GM23338 (cell line): ENCODE measurements around the gene HGFAC. TPM values are rescaled to one million over a fixed set of nuclear protein-coding genes. Genes with fewer than 3 reads are reported as not detected.

ENCODE experiments used
- ATAC-seq: fragments of 200-7000 bp; cut with Tn5 transposase; 3 replicates; pipeline ENCODE4 v1.9.1; 2020
- DNase-seq: peaks from one replicate; pipeline ENCODE4 v3.0.0-alpha.2; 2015; ENCODE audit warnings: low spot score
- H2AFZ ChIP-seq: fragments of 200-600 bp; sonication (generic); 2 replicates; pipeline ENCODE4 v1.8.0; 2016; ENCODE audit warnings: antibody characterized with exemption, mild to moderate bottlenecking, moderate library complexity
- H3F3A ChIP-seq: fragments of 200-600 bp; sonication (generic); replicated peaks from 2 replicates; pipeline ENCODE4 v1.8.0; 2017; ENCODE audit warnings: antibody characterized with exemption, mixed run types, low read depth
- H3K27ac ChIP-seq: fragments of 200-600 bp; sonication (generic); 2 replicates; pipeline ENCODE4 v1.6.1; 2016; ENCODE audit warnings: low read depth
- H3K27me3 ChIP-seq: fragments of 200-600 bp; sonication (generic); 2 replicates; pipeline ENCODE4 v1.8.0; 2016; ENCODE audit warnings: mild to moderate bottlenecking, mixed run types, moderate library complexity; ENCODE audit not compliant: insufficient read depth
- H3K36me3 ChIP-seq: fragments of 200-600 bp; sonication (generic); 2 replicates; pipeline ENCODE4 v1.8.0; 2016; ENCODE audit warnings: mild to moderate bottlenecking; ENCODE audit not compliant: insufficient read depth
- H3K4me1 ChIP-seq: fragments of 200-600 bp; sonication (generic); 2 replicates; pipeline ENCODE4 v1.8.0; 2016; ENCODE audit warnings: mild to moderate bottlenecking, moderate library complexity; ENCODE audit not compliant: insufficient read depth
- H3K4me2 ChIP-seq: fragments of 200-600 bp; sonication (generic); 2 replicates; pipeline ENCODE4 v1.7.1; 2017; ENCODE audit warnings: mixed run types
- H3K4me3 ChIP-seq: fragments of 200-600 bp; sonication (generic); 2 replicates; pipeline ENCODE4 v1.6.1; 2016; ENCODE audit warnings: mixed run types
- H3K79me2 ChIP-seq: fragments of 200-600 bp; sonication (generic); replicated peaks from 2 replicates; pipeline ENCODE4 v1.8.0; 2017; ENCODE audit warnings: mild to moderate bottlenecking; ENCODE audit not compliant: insufficient read depth
- H3K9me2 ChIP-seq: fragments of 200-600 bp; sonication (generic); 2 replicates; pipeline ENCODE4 v1.8.0; 2017; ENCODE audit not compliant: insufficient read depth
- H4K20me1 ChIP-seq: fragments of 200-600 bp; sonication (generic); replicated peaks from 2 replicates; pipeline ENCODE4 v1.8.0; 2017; ENCODE audit warnings: mild to moderate bottlenecking; ENCODE audit not compliant: insufficient read depth
- H3K27ac Mint-ChIP-seq: 2 replicates; pipeline ENCODE4 v1.8.0; 2020; ENCODE audit warnings: inconsistent platforms, mild to moderate bottlenecking, moderate library complexity, mixed read lengths
- H3K27me3 Mint-ChIP-seq: 3 replicates; pipeline ENCODE4 v1.8.0; 2022; ENCODE audit warnings: low read depth, mild to moderate bottlenecking, moderate library complexity, mixed read lengths, inconsistent platforms; ENCODE audit not compliant: insufficient read depth, poor library complexity
- H3K36me3 Mint-ChIP-seq: 3 replicates; pipeline ENCODE4 v1.8.0; 2021; ENCODE audit warnings: low read depth, mild to moderate bottlenecking, inconsistent platforms, moderate library complexity, mixed read lengths
- H3K4me1 Mint-ChIP-seq: 3 replicates; pipeline ENCODE4 v1.8.0; 2020; ENCODE audit warnings: mild to moderate bottlenecking, inconsistent platforms, mixed read lengths
- H3K4me3 Mint-ChIP-seq: 3 replicates; pipeline ENCODE4 v1.8.0; 2021; ENCODE audit warnings: moderate library complexity, mild to moderate bottlenecking, inconsistent platforms, mixed read lengths
- H3K9me3 Mint-ChIP-seq: 3 replicates; pipeline ENCODE4 v1.8.0; 2020; ENCODE audit warnings: moderate library complexity, mild to moderate bottlenecking, inconsistent platforms, mixed read lengths
- CREB1 ChIP-seq: fragments of 250-450 bp; sonication (Bioruptor Pico); IDR thresholded peaks from 2 replicates; pipeline ENCODE4 v1.5.0; 2020; ENCODE audit warnings: low read depth, mild to moderate bottlenecking, moderate library complexity
- EZH2 ChIP-seq: fragments of 200-600 bp; sonication (generic); IDR thresholded peaks from one replicate; pipeline ENCODE4 v1.8.0; 2017; ENCODE audit warnings: antibody characterized with exemption, mild to moderate bottlenecking, low read depth; ENCODE audit not compliant: unreplicated experiment
- EZH2phosphoT487 ChIP-seq: fragments of 200-600 bp; sonication (generic); IDR thresholded peaks from one replicate; pipeline ENCODE4 v1.8.1; 2018; ENCODE audit warnings: antibody characterized with exemption; ENCODE audit not compliant: unreplicated experiment
- JUNB ChIP-seq: IDR thresholded peaks from one replicate; pipeline ENCODE4 v1.6.1; 2016; ENCODE audit warnings: antibody characterized with exemption; ENCODE audit not compliant: unreplicated experiment
- NANOG ChIP-seq: IDR thresholded peaks from 2 replicates; pipeline ENCODE4 v1.6.1; 2016; ENCODE audit warnings: antibody characterized with exemption, borderline replicate concordance
- POLR2AphosphoS5 ChIP-seq: IDR thresholded peaks from 2 replicates; pipeline ENCODE4 v1.6.1; 2016; ENCODE audit warnings: antibody characterized with exemption, low read depth
- STAT1 ChIP-seq: IDR thresholded peaks from one replicate; pipeline ENCODE4 v1.6.1; 2016; ENCODE audit warnings: antibody characterized with exemption; ENCODE audit not compliant: unreplicated experiment
- ZNF114 ChIP-seq: fragments of 250-450 bp; sonication (Bioruptor Pico); IDR thresholded peaks from 2 replicates; pipeline ENCODE4 v1.5.0; 2020; ENCODE audit warnings: mild to moderate bottlenecking, moderate library complexity
- ZNF331 ChIP-seq: fragments of 250-450 bp; sonication (Bioruptor Pico); IDR thresholded peaks from 2 replicates; pipeline ENCODE4 v1.5.0; 2020; ENCODE audit warnings: low read depth, mild to moderate bottlenecking, moderate library complexity
- polyA plus RNA-seq: library from polyadenylated mRNA; unstranded; fragments of >200 nt; fragmentation: Nextera tagmentation; extraction: Ambion mirVana; gene quantifications from 2 replicates; pipeline ENCODE4 v1.2.1, GENCODE V29; 2016
- total RNA-seq: library from RNA; depleted of rRNA; stranded (reverse); fragments of >200 nt; shearing (Covaris generic); gene quantifications from 2 replicates; pipeline ENCODE4 v1.2.3, GENCODE V29; 2014
- TF ChIP-seq, protein P1 (sequence below): IDR thresholded peaks from 2 replicates; pipeline ENCODE4 v1.6.1; 2016; ENCODE audit warnings: antibody characterized with exemption
- TF ChIP-seq, protein P2 (sequence below), 2 experiments: fragments of 200-600 bp in 1 of 2; sonication (generic) in 1 of 2; conservative IDR thresholded peaks; 2 replicates each; pipeline versions ENCODE4 v1.5.1 to v1.6.1; 2016 to 2017; ENCODE audit warnings: antibody characterized with exemption in 2 of 2, low read depth in 2 of 2, mild to moderate bottlenecking in 2 of 2, moderate library complexity in 1 of 2
- TF ChIP-seq, protein P3 (sequence below): IDR thresholded peaks from one replicate; pipeline ENCODE4 v1.6.1; 2018; ENCODE audit warnings: antibody characterized with exemption; ENCODE audit not compliant: unreplicated experiment
- TF ChIP-seq, protein P4 (sequence below): fragments of 250-450 bp; sonication (Bioruptor Pico); IDR thresholded peaks from 2 replicates; pipeline ENCODE4 v1.5.0; 2020; ENCODE audit warnings: mild to moderate bottlenecking, moderate library complexity

Gene HGFAC
- total and polyA plus RNA-seq, 2 experiments from 2014 or later: 0.94 TPM; not detected in 1

DNA sequence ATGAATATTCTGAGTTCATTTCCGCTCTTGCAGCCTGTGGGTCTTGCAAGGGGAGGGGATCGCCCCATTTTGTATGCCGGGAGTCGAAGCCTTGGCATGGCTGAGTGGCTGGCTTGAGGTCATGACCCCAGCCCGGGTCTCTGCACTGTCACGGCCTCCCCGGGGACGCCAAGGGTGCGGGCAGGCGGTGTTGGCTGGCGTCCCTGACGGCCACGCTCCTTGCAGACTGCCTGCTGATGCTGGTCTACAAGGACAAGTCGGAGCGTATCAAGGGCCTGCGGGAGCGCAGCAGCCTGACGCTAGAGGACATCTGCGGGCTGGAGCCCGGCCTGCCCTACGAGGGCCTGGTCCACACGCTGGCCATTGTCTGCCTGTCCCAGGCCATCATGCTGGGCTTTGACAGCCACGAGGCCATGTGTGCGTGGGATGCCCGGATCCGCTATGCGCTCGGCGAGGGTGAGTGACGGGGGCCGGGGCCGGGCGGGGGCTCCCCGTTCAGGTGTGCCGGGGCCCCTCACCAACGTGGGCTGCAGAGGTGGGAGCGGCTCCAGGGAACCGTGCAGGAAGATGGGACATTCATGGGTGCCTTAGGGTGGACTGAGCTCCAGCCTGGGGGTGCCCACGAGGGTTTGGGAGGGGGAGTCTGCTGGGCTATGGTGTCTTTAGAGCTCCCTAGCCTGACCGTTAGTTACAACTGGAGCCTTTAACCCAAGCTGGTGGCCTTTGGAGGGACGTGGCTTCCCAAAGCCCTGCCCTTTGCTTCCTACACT is 31.6 kb downstream of the HGFAC start:
- TF ChIP-seq CREB1 (CRISPR knock-in tag) (no peak), ZNF114 (CRISPR knock-in tag) (no peak), EZH2 (no peak), EZH2phosphoT487 (no peak), STAT1 (no peak), POLR2AphosphoS5 (no peak), ZNF331 (CRISPR knock-in tag) (no peak), JUNB (no peak), NANOG (no peak)
- TF ChIP-seq, protein P1, sequence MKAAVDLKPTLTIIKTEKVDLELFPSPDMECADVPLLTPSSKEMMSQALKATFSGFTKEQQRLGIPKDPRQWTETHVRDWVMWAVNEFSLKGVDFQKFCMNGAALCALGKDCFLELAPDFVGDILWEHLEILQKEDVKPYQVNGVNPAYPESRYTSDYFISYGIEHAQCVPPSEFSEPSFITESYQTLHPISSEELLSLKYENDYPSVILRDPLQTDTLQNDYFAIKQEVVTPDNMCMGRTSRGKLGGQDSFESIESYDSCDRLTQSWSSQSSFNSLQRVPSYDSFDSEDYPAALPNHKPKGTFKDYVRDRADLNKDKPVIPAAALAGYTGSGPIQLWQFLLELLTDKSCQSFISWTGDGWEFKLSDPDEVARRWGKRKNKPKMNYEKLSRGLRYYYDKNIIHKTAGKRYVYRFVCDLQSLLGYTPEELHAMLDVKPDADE: no peak
- TF ChIP-seq, protein P2, sequence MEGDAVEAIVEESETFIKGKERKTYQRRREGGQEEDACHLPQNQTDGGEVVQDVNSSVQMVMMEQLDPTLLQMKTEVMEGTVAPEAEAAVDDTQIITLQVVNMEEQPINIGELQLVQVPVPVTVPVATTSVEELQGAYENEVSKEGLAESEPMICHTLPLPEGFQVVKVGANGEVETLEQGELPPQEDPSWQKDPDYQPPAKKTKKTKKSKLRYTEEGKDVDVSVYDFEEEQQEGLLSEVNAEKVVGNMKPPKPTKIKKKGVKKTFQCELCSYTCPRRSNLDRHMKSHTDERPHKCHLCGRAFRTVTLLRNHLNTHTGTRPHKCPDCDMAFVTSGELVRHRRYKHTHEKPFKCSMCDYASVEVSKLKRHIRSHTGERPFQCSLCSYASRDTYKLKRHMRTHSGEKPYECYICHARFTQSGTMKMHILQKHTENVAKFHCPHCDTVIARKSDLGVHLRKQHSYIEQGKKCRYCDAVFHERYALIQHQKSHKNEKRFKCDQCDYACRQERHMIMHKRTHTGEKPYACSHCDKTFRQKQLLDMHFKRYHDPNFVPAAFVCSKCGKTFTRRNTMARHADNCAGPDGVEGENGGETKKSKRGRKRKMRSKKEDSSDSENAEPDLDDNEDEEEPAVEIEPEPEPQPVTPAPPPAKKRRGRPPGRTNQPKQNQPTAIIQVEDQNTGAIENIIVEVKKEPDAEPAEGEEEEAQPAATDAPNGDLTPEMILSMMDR (conservative IDR thresholded peaks at IDR 0.05; ENCODE audit: low read depth in 2 of 2): no peak
- TF ChIP-seq, protein P3, sequence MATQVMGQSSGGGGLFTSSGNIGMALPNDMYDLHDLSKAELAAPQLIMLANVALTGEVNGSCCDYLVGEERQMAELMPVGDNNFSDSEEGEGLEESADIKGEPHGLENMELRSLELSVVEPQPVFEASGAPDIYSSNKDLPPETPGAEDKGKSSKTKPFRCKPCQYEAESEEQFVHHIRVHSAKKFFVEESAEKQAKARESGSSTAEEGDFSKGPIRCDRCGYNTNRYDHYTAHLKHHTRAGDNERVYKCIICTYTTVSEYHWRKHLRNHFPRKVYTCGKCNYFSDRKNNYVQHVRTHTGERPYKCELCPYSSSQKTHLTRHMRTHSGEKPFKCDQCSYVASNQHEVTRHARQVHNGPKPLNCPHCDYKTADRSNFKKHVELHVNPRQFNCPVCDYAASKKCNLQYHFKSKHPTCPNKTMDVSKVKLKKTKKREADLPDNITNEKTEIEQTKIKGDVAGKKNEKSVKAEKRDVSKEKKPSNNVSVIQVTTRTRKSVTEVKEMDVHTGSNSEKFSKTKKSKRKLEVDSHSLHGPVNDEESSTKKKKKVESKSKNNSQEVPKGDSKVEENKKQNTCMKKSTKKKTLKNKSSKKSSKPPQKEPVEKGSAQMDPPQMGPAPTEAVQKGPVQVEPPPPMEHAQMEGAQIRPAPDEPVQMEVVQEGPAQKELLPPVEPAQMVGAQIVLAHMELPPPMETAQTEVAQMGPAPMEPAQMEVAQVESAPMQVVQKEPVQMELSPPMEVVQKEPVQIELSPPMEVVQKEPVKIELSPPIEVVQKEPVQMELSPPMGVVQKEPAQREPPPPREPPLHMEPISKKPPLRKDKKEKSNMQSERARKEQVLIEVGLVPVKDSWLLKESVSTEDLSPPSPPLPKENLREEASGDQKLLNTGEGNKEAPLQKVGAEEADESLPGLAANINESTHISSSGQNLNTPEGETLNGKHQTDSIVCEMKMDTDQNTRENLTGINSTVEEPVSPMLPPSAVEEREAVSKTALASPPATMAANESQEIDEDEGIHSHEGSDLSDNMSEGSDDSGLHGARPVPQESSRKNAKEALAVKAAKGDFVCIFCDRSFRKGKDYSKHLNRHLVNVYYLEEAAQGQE: no peak
- TF ChIP-seq, protein P4, sequence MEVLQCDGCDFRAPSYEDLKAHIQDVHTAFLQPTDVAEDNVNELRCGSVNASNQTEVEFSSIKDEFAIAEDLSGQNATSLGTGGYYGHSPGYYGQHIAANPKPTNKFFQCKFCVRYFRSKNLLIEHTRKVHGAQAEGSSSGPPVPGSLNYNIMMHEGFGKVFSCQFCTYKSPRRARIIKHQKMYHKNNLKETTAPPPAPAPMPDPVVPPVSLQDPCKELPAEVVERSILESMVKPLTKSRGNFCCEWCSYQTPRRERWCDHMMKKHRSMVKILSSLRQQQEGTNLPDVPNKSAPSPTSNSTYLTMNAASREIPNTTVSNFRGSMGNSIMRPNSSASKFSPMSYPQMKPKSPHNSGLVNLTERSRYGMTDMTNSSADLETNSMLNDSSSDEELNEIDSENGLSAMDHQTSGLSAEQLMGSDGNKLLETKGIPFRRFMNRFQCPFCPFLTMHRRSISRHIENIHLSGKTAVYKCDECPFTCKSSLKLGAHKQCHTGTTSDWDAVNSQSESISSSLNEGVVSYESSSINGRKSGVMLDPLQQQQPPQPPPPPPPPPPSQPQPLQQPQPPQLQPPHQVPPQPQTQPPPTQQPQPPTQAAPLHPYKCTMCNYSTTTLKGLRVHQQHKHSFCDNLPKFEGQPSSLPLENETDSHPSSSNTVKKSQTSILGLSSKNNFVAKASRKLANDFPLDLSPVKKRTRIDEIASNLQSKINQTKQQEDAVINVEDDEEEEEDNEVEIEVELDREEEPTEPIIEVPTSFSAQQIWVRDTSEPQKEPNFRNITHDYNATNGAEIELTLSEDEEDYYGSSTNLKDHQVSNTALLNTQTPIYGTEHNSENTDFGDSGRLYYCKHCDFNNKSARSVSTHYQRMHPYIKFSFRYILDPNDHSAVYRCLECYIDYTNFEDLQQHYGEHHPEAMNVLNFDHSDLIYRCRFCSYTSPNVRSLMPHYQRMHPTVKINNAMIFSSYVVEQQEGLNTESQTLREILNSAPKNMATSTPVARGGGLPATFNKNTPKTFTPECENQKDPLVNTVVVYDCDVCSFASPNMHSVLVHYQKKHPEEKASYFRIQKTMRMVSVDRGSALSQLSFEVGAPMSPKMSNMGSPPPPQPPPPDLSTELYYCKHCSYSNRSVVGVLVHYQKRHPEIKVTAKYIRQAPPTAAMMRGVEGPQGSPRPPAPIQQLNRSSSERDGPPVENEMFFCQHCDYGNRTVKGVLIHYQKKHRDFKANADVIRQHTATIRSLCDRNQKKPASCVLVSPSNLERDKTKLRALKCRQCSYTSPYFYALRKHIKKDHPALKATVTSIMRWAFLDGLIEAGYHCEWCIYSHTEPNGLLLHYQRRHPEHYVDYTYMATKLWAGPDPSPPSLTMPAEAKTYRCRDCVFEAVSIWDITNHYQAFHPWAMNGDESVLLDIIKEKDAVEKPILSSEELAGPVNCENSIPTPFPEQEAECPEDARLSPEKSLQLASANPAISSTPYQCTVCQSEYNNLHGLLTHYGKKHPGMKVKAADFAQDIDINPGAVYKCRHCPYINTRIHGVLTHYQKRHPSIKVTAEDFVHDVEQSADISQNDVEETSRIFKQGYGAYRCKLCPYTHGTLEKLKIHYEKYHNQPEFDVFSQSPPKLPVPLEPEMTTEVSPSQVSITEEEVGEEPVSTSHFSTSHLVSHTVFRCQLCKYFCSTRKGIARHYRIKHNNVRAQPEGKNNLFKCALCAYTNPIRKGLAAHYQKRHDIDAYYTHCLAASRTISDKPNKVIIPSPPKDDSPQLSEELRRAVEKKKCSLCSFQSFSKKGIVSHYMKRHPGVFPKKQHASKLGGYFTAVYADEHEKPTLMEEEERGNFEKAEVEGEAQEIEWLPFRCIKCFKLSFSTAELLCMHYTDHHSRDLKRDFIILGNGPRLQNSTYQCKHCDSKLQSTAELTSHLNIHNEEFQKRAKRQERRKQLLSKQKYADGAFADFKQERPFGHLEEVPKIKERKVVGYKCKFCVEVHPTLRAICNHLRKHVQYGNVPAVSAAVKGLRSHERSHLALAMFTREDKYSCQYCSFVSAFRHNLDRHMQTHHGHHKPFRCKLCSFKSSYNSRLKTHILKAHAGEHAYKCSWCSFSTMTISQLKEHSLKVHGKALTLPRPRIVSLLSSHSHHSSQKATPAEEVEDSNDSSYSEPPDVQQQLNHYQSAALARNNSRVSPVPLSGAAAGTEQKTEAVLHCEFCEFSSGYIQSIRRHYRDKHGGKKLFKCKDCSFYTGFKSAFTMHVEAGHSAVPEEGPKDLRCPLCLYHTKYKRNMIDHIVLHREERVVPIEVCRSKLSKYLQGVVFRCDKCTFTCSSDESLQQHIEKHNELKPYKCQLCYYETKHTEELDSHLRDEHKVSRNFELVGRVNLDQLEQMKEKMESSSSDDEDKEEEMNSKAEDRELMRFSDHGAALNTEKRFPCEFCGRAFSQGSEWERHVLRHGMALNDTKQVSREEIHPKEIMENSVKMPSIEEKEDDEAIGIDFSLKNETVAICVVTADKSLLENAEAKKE: no peak
- Histone ChIP-seq H3K4me3 (no peak overlapping the region), H3K9me2 (no peaks in the 10 kb centered on the region), H4K20me1 (no peaks in the 10 kb centered on the region), H3K36me3 (no peaks in the 10 kb centered on the region), H3F3A (no peaks in the 10 kb centered on the region), H3K4me1 (no peaks in the 10 kb centered on the region), H3K27me3 (peaks cover 17% of the 10 kb centered on the region), H3K4me2 (no peak overlapping the region), H2AFZ (no peak overlapping the region), H3K79me2 (no peaks in the 10 kb centered on the region), H3K27ac (no peak overlapping the region)
- Mint-ChIP-seq H3K27ac (no peak overlapping the region), H3K9me3 (no peaks in the 10 kb centered on the region), H3K36me3 (no peaks in the 10 kb centered on the region), H3K4me3 (no peak overlapping the region), H3K27me3 (peaks cover 47% of the 10 kb centered on the region), H3K4me1 (peaks cover 3% of the 10 kb centered on the region; the same call in 1 of the 3 replicates)
- peak; percentile 21; the same call in 2 of the 3 replicates for ATAC-seq
- no peak for DNase-seq
